Measurements from ENCODE around the gene RCC1. TPM values are rescaled to one million over a fixed set of nuclear protein-coding genes. Genes with fewer than 3 reads are reported as not detected.

RCC1 gene
- polyA plus RNA-seq, 1 of the 3 experiments (the other 2 are of a cell fraction): 61.0 TPM

GRCh38 chr1:28578696-28579218 lies 72.9 kb downstream of the RCC1 start:
- H3K27me3 ChIP-seq (ENCODE audit: insufficient read depth): no peaks in the 10 kb centered on the region
- no peak overlapping the region for H3K27ac ChIP-seq (ENCODE audit: low read depth in 2 of 2, low read length in 1 of 2)
- H3K9ac ChIP-seq: no peak overlapping the region
- no peaks in the 10 kb centered on the region for H3K9me2 ChIP-seq
- H3K4me2 ChIP-seq: no peak overlapping the region
- H3K4me3 ChIP-seq (ENCODE audit: low read depth in 2 of 2, low read length in 1 of 2): no peak overlapping the region
- POLR2A ChIA-PET: interaction anchor here (1.0 to 3.6 kb wide), 5 partner anchors 9 to 70 kb away, joined by 3 to 59 read pairs (median 4); partner anchors contain the start of gene TRNAU1AP
- H4K20me1 ChIP-seq (ENCODE audit: insufficient read depth): peaks cover 31% of the 10 kb centered on the region
- WGBS (ENCODE audit: low lambda C conversion rate): 70% methylated on average over 5 of the region's 6 CpGs
- TF ChIP-seq RFX5 (IDR thresholded peaks at IDR 0.05; ENCODE audit: low read length): no peak
- no peak for TF ChIP-seq SMC3 (IDR thresholded peaks at IDR 0.05; ENCODE audit: low read depth, low read length)
- no peak for TF ChIP-seq MXI1 (IDR thresholded peaks at IDR 0.05; ENCODE audit: low read depth, low read length)
- TF ChIP-seq GABPA (IDR thresholded peaks at IDR 0.05; ENCODE audit: low read depth): no peak
- TF ChIP-seq IRF3 (IDR thresholded peaks at IDR 0.05; ENCODE audit: low read depth, low read length): no peak
- no peak for TF ChIP-seq TAF1 (IDR thresholded peaks at IDR 0.05; ENCODE audit: borderline replicate concordance, low read depth, low read length)
- TF ChIP-seq JUND (IDR thresholded peaks at IDR 0.05): no peak
- TF ChIP-seq USF1 (IDR thresholded peaks at IDR 0.05; ENCODE audit: borderline replicate concordance, low read depth): no peak
- TF ChIP-seq GATA2 (CRISPR knock-in tag; IDR thresholded peaks at IDR 0.05): no peak
- no peak for TF ChIP-seq YY1 (IDR thresholded peaks at IDR 0.05; ENCODE audit: low read depth)
- no peak for TF ChIP-seq ELF1 (IDR thresholded peaks at IDR 0.05)
- TF ChIP-seq CHD2 (IDR thresholded peaks at IDR 0.05; ENCODE audit: low read length, partially characterized antibody): no peak
- TF ChIP-seq MEF2A (IDR thresholded peaks at IDR 0.05; ENCODE audit: borderline replicate concordance, low read depth): no peak
- TF ChIP-seq FOSL2 (IDR thresholded peaks at IDR 0.05; ENCODE audit: borderline replicate concordance, low read depth): no peak
- no peak for TF ChIP-seq CTCF (IDR thresholded peaks at IDR 0.05)
- H2AFZ ChIP-seq (ENCODE audit: low read depth): no peak overlapping the region
- CTCF ChIA-PET: interaction anchor here (1.0 to 1.4 kb wide), 5 partner anchors 12 to 330 kb away, joined by 3 to 5 read pairs (median 4); no protein-coding TSS in a partner anchor
- H3K4me1 ChIP-seq (ENCODE audit: control insufficient read depth in 1 of 2, insufficient read depth in 2 of 2, low read depth in 1 of 2, low read length in 1 of 2): peaks cover 11 to 13% of the 10 kb centered on the region in 2 experiments; a peak in 3 of 4 replicates
- H3K79me2 ChIP-seq (ENCODE audit: insufficient read depth): peaks cover 30% of the 10 kb centered on the region
- DNase-seq: no peak
- peaks cover 66% of the 10 kb centered on the region for H3F3A ChIP-seq (replicated peaks; ENCODE audit: insufficient read depth)
- H3K36me3 ChIP-seq (replicated peaks in 1 of 2; ENCODE audit: control insufficient read depth in 1 of 2, insufficient read depth in 2 of 2, low read length in 1 of 2): peaks cover 27 to 45% of the 10 kb centered on the region in 2 experiments
- no peaks in the 10 kb centered on the region for H3K9me3 ChIP-seq

Measured in SK-N-SH (cell line).